ENCODE data around the gene OR7D2.
"Not testable (repeated sequence)": the region's sequence is repeated elsewhere in the genome, so short reads cannot be mapped to it uniquely, and the experiment has no call there.

The OR7D2 gene

GRCh38 chr19:9183000-9183399 is 4.2 kb downstream of the OR7D2 start:
- Histone ChIP-seq H4K20me1 (ENCODE audit: insufficient read depth, low read length) (no peaks in the 10 kb centered on the region), H2AFZ (ENCODE audit: low read length) (no peak overlapping the region), H3K9me2 (ENCODE audit: low read depth, low read length) (no peaks in the 10 kb centered on the region), H3K27me3 (ENCODE audit: insufficient read depth, low read length) (no peaks in the 10 kb centered on the region), H3K36me3 (ENCODE audit: insufficient read depth, low read length) (no peaks in the 10 kb centered on the region), H3K79me2 (ENCODE audit: insufficient read depth, low read length) (no peaks in the 10 kb centered on the region), H3K27ac (ENCODE audit: low read depth, low read length, poor library complexity, severe bottlenecking) (no peak overlapping the region), H3K4me3 (ENCODE audit: low read depth, low read length, poor library complexity, severe bottlenecking) (no peak overlapping the region), H3K4me1 (ENCODE audit: insufficient read depth, low read length, severe bottlenecking) (no peaks in the 10 kb centered on the region), H3K4me2 (ENCODE audit: low read length) (no peak overlapping the region), H3F3A (ENCODE audit: insufficient read depth, low read length) (no peaks in the 10 kb centered on the region), H3K9ac (ENCODE audit: low read length) (no peak overlapping the region), H3K9me3 (ENCODE audit: low read length) (0 out of 2 replicates have a peak, but pooled peaks cover 2% of the 10 kb centered on the region)
- TF ChIP-seq CTCF (IDR thresholded peaks at IDR 0.05; ENCODE audit: low read length) (no peak), EZH2 (IDR thresholded peaks at IDR 0.05; ENCODE audit: borderline replicate concordance, low read length) (no peak)

GRCh38 chr19:9187191-9187590 is 8.4 kb downstream of the OR7D2 start:
- no peak overlapping the region for H2AFZ ChIP-seq (ENCODE audit: low read length)
- no peaks in the 10 kb centered on the region for H3F3A ChIP-seq (ENCODE audit: insufficient read depth, low read length)
- no peak overlapping the region for H3K4me2 ChIP-seq (ENCODE audit: low read length)
- no peaks in the 10 kb centered on the region for H3K79me2 ChIP-seq (ENCODE audit: insufficient read depth, low read length)
- no peak overlapping the region for H3K4me3 ChIP-seq (ENCODE audit: low read depth, low read length, poor library complexity, severe bottlenecking)
- H3K36me3 ChIP-seq (ENCODE audit: insufficient read depth, low read length): no peaks in the 10 kb centered on the region
- H4K20me1 ChIP-seq (ENCODE audit: insufficient read depth, low read length): no peaks in the 10 kb centered on the region
- H3K9ac ChIP-seq (ENCODE audit: low read length): no peak overlapping the region
- TF ChIP-seq CTCF (IDR thresholded peaks at IDR 0.05; ENCODE audit: low read length): no peak
- TF ChIP-seq EZH2 (IDR thresholded peaks at IDR 0.05; ENCODE audit: borderline replicate concordance, low read length): no peak
- H3K9me3 ChIP-seq (ENCODE audit: low read length): peaks cover 2% of the 10 kb centered on the region; the same call in 1 of the 2 replicates
- no peak overlapping the region for H3K27ac ChIP-seq (ENCODE audit: low read depth, low read length, poor library complexity, severe bottlenecking)
- no peaks in the 10 kb centered on the region for H3K9me2 ChIP-seq (ENCODE audit: low read depth, low read length)
- no peaks in the 10 kb centered on the region for H3K4me1 ChIP-seq (ENCODE audit: insufficient read depth, low read length, severe bottlenecking)
- no peaks in the 10 kb centered on the region for H3K27me3 ChIP-seq (ENCODE audit: insufficient read depth, low read length)

GRCh38 chr19:9189535-9189934 is 10.8 kb downstream of the OR7D2 start:
- Histone ChIP-seq H3K9me2 (ENCODE audit: low read depth, low read length) (no peaks in the 10 kb centered on the region), H3K4me3 (ENCODE audit: low read depth, low read length, poor library complexity, severe bottlenecking) (no peak overlapping the region), H3K27me3 (ENCODE audit: insufficient read depth, low read length) (no peaks in the 10 kb centered on the region), H2AFZ (ENCODE audit: low read length) (no peak overlapping the region), H3K4me2 (ENCODE audit: low read length) (no peak overlapping the region), H4K20me1 (ENCODE audit: insufficient read depth, low read length) (no peaks in the 10 kb centered on the region), H3K9ac (ENCODE audit: low read length) (no peak overlapping the region), H3K36me3 (ENCODE audit: insufficient read depth, low read length) (no peaks in the 10 kb centered on the region), H3K27ac (ENCODE audit: low read depth, low read length, poor library complexity, severe bottlenecking) (no peak overlapping the region), H3K9me3 (ENCODE audit: low read length) (peaks cover 2% of the 10 kb centered on the region; the same call in 1 of the 2 replicates), H3F3A (ENCODE audit: insufficient read depth, low read length) (no peaks in the 10 kb centered on the region), H3K79me2 (ENCODE audit: insufficient read depth, low read length) (no peaks in the 10 kb centered on the region), H3K4me1 (ENCODE audit: insufficient read depth, low read length, severe bottlenecking) (no peaks in the 10 kb centered on the region)
- TF ChIP-seq CTCF (IDR thresholded peaks at IDR 0.05; ENCODE audit: low read length): no peak
- TF ChIP-seq EZH2 (IDR thresholded peaks at IDR 0.05; ENCODE audit: borderline replicate concordance, low read length): no peak

GRCh38 chr19:9198044-9198443 is 19.3 kb downstream of the OR7D2 start:
- not testable (repeated sequence) for H3K9me2 ChIP-seq (ENCODE audit: low read depth, low read length); H3K4me2 ChIP-seq (ENCODE audit: low read length); H3K36me3 ChIP-seq (ENCODE audit: insufficient read depth, low read length)

More at GRCh38 chr19:9198044-9198443, 19.3 kb downstream of the OR7D2 start:
- not testable (repeated sequence) for H3K4me1 ChIP-seq (ENCODE audit: insufficient read depth, low read length, severe bottlenecking); H3K27me3 ChIP-seq (ENCODE audit: insufficient read depth, low read length); H3K9me3 ChIP-seq (ENCODE audit: low read length); H3F3A ChIP-seq (ENCODE audit: insufficient read depth, low read length); H3K9ac ChIP-seq (ENCODE audit: low read length); H4K20me1 ChIP-seq (ENCODE audit: insufficient read depth, low read length); H3K79me2 ChIP-seq (ENCODE audit: insufficient read depth, low read length); H3K27ac ChIP-seq (ENCODE audit: low read depth, low read length, poor library complexity, severe bottlenecking); H3K4me3 ChIP-seq (ENCODE audit: low read depth, low read length, poor library complexity, severe bottlenecking); H2AFZ ChIP-seq (ENCODE audit: low read length)

Data from OCI-LY1 (cell line).